Posterior cingulate gyrus (tissue), 11 donors: ENCODE data around the gene EPHA10.
"Not testable (repeated sequence)": the region's sequence is repeated elsewhere in the genome, so short reads cannot be mapped to it uniquely, and the experiment has no call there.

Experiments used
- DNase-seq, 10 donors: peaks; one replicate each; pipeline versions ENCODE4 v3.0.0 to v3.0.0-alpha.2; 2020 to 2021; ENCODE audit warnings: mixed read lengths in 3 of 10
- intact Hi-C: fragments of 100-400 bp; cut with DNase I; formaldehyde crosslinking; loops from one replicate; pipeline ENCODE4 v1.15.1; 2023

EPHA10 gene

DNA sequence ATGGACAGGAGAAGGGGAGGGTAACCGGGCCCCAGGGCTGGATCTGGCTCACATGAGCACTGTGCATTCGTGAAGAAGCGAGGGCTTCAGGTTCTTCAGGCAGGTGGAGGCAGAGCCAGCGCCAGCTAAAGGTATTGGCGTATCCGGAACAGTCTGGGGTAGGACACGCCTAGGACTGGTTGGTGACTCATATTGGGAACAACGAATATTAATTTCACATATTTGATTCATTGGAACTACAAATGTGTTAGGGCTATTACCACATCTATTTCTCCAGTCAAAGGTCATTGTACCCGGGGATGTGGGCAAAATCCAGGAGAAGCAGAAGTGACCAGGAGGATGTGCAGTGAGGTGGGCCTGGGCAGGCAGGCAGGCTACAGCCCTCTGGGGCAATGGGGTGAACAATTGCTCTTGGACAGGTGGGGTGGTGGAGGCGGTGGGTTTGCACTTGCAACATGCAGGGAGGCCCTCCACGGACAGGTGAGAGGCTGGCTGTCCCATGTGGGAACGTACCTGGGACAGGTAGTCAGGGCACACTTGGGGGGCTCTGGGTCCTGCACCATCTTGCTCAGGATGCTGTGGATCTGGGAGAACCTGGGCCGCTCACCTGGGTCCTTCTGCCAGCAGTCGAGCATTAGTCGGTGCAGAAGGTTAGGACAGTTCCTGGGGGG, 45.9 kb downstream of the EPHA10 start:
- intact Hi-C loops = no loop called here
- peak in 2 of 10 donors; percentile 69 to 72 for DNase-seq

- intact Hi-C loops = no loop called here
- DNase-seq = peak in 2 of 10 donors; percentile 66 to 73
Measured at GRCh38 chr1:37718181-37718900, 46.6 kb downstream of the EPHA10 start.

- intact Hi-C loops = no loop called here
- DNase-seq = peak in 2 of 10 donors; percentile 59 to 71
Measured at GRCh38 chr1:37717631-37718030, 47.3 kb downstream of the EPHA10 start.

- intact Hi-C loops = no loop called here
- peak in 2 of 10 donors; percentile 41 to 44 for DNase-seq
Measured at GRCh38 chr1:37716321-37716720, 48.6 kb downstream of the EPHA10 start.

GRCh38 chr1:37714689-37715088, 50.2 kb downstream of the EPHA10 start:
- intact Hi-C loops = no loop called here
- peak in 3 of 10 donors; percentile 1 to 42 (median 23) for DNase-seq

DNA sequence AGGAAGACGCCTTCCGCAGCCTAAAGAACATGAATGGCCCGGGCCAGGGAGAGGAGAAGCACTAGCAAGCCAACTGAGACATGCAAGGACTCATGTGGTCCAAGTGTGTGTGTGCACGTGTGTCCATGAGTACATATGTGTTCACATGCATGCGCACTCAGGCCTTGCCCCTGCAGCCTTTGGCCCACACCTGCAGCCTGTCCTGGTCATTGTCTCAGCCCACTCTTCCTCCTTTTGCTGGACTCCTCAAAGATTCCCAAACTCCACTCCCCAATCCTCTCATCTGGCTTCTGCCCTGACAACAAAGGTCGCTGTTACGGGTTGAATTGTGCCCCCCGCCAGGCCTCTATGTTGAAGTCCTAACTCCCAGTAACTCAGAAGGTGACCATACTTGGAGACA, 50.7 kb downstream of the EPHA10 start:
- intact Hi-C loops = no loop called here
- peak in 2 of 10 donors; percentile 49 to 55 for DNase-seq

DNA sequence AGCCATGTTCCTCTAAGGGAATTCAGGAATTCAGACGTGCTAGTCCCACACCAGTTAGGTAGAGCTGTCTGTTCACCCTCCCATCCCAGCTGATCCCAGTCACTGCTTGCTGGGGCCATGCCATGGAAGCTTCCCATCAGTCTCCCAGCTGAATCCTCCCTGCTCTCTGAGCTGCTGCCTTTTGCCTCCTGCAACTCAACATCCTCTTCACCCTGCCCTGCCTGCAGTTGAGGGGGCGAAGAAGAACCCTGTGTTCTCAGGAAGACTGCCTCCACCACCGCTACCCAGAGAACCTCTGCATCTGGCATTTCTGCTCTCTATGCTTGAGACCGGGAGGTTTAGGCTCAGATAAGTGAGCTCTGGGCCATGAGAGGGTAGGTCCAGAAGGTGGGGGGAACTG, 56.4 kb downstream of the EPHA10 start:
- DNase-seq = peak in 2 of 10 donors; percentile 51 to 62
- intact Hi-C loops = no loop called here

DNA sequence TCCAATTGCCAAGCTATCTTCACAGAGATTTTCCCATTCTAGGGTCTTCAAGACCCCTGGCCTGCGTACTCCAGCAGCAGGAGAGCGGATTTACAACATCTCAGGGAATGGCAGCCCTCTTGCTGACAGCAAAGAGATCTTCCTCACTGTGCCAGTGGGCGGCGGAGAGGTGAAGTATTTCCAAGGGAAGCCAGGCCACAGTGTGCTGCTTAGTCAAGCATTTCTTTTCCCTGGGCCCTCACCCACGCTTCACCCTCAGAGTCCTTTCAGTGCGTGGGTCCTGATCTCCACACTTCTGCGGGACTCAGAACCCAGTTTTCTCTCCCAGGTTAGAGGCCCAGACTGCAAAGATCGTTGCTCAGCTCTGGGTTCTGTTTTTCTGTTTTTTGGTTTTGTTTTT, 59.5 kb downstream of the EPHA10 start:
- peak in 1 of 10 donors; percentile 65 for DNase-seq
- intact Hi-C loops = no loop called here

DNA sequence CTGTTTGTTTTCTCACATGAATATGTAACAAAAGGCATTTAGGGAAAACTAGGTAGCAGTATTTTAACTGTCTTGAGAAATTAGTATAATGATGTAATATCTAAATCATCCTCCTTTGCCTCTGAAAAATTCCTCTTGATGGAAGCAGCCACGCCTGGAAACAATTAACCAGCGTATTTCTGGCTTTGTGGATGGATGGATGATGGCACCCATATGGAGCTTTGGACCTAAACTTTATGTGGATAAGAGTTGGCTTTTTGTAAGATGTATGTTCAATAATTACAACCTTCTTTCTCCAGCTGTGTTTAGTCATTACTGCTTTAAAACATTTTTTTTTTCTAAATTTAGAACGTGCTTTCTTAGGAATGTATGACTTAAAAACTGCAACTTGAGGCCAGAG, 60.0 kb downstream of the EPHA10 start:
- no peak for DNase-seq
- intact Hi-C loops = no loop called here

GRCh38 chr1:37703061-37703460, 61.9 kb downstream of the EPHA10 start:
- peak in 2 of 10 donors; percentile 58 to 65 for DNase-seq
- intact Hi-C loops = no loop called here

DNA sequence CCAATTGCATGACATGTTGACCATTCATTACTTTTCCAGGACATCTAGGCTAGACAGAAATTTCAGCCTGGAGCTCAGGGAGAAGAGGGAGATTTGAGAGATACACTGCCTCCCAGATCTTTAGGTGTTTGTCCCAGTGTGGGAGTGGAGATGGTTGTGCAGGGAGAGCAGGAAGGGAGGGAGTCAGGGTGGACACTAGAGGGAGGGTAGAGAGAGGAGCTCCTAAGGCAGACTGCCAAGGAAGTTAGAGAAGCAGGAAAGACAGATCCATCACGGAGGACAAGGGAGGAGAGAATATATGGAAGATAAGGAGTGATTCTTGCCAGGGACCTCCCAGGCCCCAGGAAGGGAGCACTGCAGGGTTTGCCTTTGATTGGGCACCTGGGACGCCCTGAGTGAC, 63.9 kb downstream of the EPHA10 start:
- intact Hi-C loops = no loop called here
- peak in 1 of 10 donors; percentile 42 for DNase-seq

DNA sequence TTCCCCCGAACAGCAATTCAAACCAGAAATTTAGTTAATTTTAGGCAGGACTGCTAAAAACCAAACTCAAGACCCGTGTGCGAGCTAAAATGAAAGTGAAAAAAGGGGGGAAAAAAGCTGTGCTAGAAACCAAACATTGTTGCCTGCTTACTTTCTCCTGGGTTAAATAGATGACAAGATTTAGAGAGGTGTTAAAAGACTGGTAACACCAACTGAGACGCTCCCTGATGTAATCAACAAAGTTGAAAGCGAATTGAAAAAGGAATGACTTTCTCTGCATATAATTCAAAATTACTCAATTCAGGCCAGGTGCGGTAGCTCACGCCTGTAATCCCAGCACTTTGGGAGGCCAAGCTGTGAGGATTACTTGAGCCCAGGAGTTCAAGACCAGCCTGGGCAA, 65.8 kb downstream of the EPHA10 start:
- intact Hi-C loops = no loop called here
- DNase-seq = peak in 1 of 10 donors; percentile 17

DNA sequence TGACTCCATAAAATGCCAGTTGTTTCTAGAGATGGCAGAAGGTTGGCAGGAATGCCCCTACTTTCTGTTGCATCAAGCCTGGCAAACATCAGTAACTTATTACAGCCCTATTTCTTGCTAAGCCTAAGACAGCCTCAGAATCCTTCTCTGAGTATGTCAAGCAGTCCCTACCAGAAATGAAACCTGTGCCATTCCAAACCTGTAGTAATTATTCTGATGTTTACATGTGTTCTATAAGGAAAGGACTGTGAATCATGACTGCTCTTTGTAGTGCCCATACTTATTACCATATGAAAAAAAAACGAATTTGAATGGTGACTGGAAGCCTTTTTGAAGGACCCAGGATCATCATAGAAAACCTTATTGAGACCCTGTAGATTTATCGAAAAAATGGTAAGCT, 67.2 kb downstream of the EPHA10 start:
- DNase-seq = no peak
- intact Hi-C loops = no loop called here

DNA sequence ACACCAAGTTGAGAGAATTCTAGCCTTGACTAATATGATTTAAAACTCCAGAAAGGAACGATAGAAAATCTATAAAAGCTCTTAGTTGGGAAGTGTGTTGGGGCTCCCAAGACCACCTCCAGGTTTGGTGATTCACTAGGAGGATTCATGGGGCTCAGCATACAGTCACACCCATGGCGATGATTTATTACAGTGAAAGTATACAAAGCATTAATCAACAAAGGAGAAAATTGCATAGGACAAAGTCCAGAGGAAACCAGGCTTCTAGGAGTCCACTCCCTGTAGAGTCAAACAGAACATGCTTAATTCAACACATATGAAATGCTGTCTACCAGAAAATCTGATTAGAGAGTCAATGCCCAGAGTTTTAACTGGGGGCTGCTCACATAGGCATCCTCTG, 67.8 kb downstream of the EPHA10 start:
- intact Hi-C loops = no loop called here
- DNase-seq = no peak

- peak in 1 of 10 donors; percentile 71 for DNase-seq
- intact Hi-C loops = loop anchor here (2.0 to 5.0 kb wide), 3 partner anchors 114 to 166 kb away; partner anchors contain the start of genes C1orf122, MTF1, SNIP1 and YRDC
Measured at GRCh38 chr1:37692834-37693175, 72.1 kb downstream of the EPHA10 start.

DNA sequence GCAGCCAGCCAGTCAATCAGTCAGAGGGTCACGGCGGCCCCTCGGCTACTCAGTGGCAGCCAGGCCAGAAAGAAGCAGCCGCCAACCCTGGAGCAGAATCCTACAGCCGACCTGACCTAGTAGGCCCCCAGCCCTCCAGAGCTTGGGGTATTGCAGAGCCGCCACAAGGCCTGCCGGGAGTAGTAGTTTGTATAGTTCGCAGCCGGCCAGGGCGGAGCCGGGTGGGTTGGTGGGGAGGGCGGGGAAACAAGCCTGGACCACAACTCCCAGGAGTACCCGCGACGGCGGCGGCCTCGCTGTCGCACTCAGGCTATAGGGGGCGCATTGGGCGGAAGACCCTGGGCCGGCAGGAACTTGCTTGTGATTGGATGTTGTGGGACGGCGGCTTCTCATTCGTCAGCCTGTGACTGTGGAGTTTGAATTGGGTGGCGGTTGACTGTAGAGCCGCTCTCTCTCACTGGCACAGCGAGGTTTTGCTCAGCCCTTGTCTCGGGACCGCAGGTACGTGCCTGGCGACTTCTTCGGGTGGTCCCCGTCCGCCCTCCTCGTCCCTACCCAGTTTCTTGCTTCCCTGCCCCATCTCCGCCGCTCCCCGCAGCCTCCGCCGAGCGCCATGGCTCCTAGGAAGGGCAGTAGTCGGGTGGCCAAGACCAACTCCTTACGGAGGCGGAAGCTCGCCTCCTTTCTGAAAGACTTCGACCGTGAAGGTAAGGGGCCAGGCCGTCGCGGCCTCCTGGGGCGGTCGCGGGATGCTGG, 72.7 kb downstream of the EPHA10 start, which contains the start of gene CDCA8:
TSS of gene CDCA8 (plus strand) at position 439 of the 756 bp plus-strand sequence. CDS start at position 614, 175 bp downstream.
- peak; percentile 98 to 100 (median 99) for DNase-seq
- intact Hi-C loops = loop anchor here (2.0 to 5.0 kb wide), 3 partner anchors 115 to 167 kb away; partner anchors contain the start of genes C1orf122, MTF1, SNIP1 and YRDC

- intact Hi-C loops = loop anchor here (2.0 to 5.0 kb wide), 3 partner anchors 116 to 167 kb away; partner anchors contain the start of genes C1orf122, MTF1, SNIP1 and YRDC
- DNase-seq = peak in 3 of 10 donors; percentile 23 to 88 (median 28)
Measured at GRCh38 chr1:37691497-37692077, 73.3 kb downstream of the EPHA10 start.

DNA sequence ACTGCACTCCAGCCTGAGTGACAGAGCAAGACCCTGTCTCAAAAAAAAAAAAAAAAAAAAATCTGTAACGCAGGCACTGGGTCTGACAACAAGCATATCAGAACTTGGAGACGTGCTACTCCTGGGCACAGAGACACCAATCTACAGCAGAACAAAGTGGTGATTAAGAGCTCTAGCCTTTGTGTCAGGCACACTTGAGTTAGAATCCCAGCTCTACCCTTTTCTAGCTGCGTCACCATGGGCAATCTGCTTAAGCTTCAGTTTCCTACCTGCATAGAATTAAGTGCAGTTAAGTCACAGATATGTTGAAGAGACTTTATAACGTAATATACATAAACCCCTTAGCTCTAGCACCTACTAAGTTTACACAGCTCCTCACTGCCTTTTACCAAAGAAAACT, 76.0 kb downstream of the EPHA10 start:
- no peak for DNase-seq
- intact Hi-C loops = no loop called here

DNA sequence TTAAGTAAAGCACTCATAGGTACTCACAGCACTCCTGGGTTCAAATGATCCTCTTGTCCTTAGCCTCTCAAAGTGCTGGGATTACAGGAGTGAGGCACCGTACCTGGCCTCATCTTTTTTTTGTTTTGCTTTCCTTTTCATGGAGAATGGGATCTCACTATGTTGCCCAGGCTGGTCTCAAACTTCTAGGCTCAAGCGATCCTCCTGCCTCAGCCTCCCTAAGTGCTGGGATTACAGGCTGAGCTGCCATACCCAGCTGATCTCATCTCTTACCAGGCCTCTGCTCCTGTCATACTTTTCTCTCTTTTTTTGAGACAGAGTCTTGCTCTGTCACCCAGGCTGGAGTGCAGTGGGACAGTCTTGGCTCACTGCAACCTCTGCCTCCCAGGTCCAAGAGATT, 77.2 kb downstream of the EPHA10 start:
- intact Hi-C loops = not testable (repeated sequence)

GRCh38 chr1:37685722-37686121, 79.2 kb downstream of the EPHA10 start:
- intact Hi-C loops = no loop called here
- no peak for DNase-seq

More for the DNA sequence above, 77.2 kb downstream of the EPHA10 start:
- not testable (repeated sequence) for DNase-seq
